HCT116 (cell line): Measurements from ENCODE around the gene SDK2.

Experiments
- CEBPB ChIP-seq: IDR thresholded peaks from 2 replicates; pipeline ENCODE4 v1.6.1; 2012; ENCODE audit warnings: low read depth
- EGR1 ChIP-seq: IDR thresholded peaks from 2 replicates; pipeline ENCODE4 v1.6.1; 2012; ENCODE audit warnings: low read depth
- EZH2 ChIP-seq: fragments of 200-600 bp; sonication (generic); IDR thresholded peaks from 2 replicates; pipeline ENCODE4 v1.6.1; 2017; ENCODE audit warnings: antibody characterized with exemption, mixed run types
- POLR2A ChIP-seq: IDR thresholded peaks from 2 replicates; pipeline ENCODE4 v1.7.0; 2011; ENCODE audit warnings: borderline replicate concordance; ENCODE audit not compliant: insufficient read depth, insufficient read length; ENCODE audit errors: extremely low read depth
- POLR2AphosphoS5 ChIP-seq: IDR thresholded peaks from 2 replicates; pipeline ENCODE4 v1.6.1; 2011; ENCODE audit warnings: mild to moderate bottlenecking, low read depth, low read length, moderate library complexity
- RAD21 ChIP-seq: IDR thresholded peaks from 2 replicates; pipeline ENCODE4 v1.6.1; 2012; ENCODE audit warnings: low read depth, mild to moderate bottlenecking
- SIN3A ChIP-seq: IDR thresholded peaks from 2 replicates; pipeline ENCODE4 v1.6.1; 2012; ENCODE audit warnings: low read depth
- SP1 ChIP-seq: IDR thresholded peaks from 2 replicates; pipeline ENCODE4 v1.6.1; 2012; ENCODE audit warnings: low read depth
- YY1 ChIP-seq: IDR thresholded peaks from 2 replicates; pipeline ENCODE4 v1.6.1; 2011; ENCODE audit warnings: low read length, low read depth, moderate library complexity, mild to moderate bottlenecking; ENCODE audit not compliant: insufficient replicate concordance; ENCODE audit errors: extremely low read depth
- TF ChIP-seq, protein P1 (sequence below), 3 experiments: fragments of 200-600 bp in 1 of 3; sonication (generic) in 1 of 3; IDR thresholded peaks in 2 of 3; conservative IDR thresholded peaks in 1 of 3; 2 replicates each; pipeline ENCODE4 v1.5.1; 2012 to 2017; ENCODE audit warnings: low read depth in 2 of 3, low read length in 2 of 3, antibody characterized with exemption in 1 of 3, borderline replicate concordance in 1 of 3, control low read depth in 1 of 3, mild to moderate bottlenecking in 1 of 3, mixed read lengths in 1 of 3, mixed run types in 1 of 3, moderate library complexity in 1 of 3; ENCODE audit not compliant: insufficient read depth in 1 of 3
- TF ChIP-seq, protein P2 (sequence below): IDR thresholded peaks from 2 replicates; pipeline ENCODE4 v1.6.1; 2012
- TF ChIP-seq, protein P3 (sequence below): IDR thresholded peaks from 2 replicates; pipeline ENCODE4 v1.6.1; 2012

DNA sequence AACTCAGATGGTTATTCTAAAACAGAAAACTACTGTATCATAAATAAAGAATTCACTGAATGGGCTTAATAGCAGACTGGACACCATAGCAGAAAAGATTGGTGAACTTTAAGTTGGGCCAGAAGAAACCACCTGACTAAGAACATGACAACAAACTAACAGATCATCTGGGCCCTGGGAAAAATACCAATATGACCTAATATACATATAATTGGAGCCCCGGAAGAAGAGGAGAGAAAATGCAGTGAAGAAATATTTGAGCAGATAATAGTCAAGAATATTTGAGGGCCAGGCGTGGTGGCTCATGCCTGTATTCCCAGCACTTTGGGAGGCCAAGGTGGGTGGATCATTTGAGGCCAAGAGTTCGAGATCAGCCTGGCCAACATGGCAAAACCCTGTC, 25.5 kb upstream of the SDK2 start:
- TF ChIP-seq EZH2 (no peak), POLR2A (no peak), POLR2AphosphoS5 (no peak), EGR1 (no peak), YY1 (no peak), SP1 (no peak), SIN3A (no peak), CEBPB (no peak), RAD21 (no peak)
- TF ChIP-seq, protein P1, sequence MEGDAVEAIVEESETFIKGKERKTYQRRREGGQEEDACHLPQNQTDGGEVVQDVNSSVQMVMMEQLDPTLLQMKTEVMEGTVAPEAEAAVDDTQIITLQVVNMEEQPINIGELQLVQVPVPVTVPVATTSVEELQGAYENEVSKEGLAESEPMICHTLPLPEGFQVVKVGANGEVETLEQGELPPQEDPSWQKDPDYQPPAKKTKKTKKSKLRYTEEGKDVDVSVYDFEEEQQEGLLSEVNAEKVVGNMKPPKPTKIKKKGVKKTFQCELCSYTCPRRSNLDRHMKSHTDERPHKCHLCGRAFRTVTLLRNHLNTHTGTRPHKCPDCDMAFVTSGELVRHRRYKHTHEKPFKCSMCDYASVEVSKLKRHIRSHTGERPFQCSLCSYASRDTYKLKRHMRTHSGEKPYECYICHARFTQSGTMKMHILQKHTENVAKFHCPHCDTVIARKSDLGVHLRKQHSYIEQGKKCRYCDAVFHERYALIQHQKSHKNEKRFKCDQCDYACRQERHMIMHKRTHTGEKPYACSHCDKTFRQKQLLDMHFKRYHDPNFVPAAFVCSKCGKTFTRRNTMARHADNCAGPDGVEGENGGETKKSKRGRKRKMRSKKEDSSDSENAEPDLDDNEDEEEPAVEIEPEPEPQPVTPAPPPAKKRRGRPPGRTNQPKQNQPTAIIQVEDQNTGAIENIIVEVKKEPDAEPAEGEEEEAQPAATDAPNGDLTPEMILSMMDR (IDR thresholded peaks at IDR 0.05 in 2 of 3, conservative IDR thresholded peaks at IDR 0.05 in 1 of 3; ENCODE audit: borderline replicate concordance in 1 of 3, insufficient read depth in 1 of 3, low read depth in 2 of 3, low read length in 2 of 3), result no peak
- TF ChIP-seq, protein P2, sequence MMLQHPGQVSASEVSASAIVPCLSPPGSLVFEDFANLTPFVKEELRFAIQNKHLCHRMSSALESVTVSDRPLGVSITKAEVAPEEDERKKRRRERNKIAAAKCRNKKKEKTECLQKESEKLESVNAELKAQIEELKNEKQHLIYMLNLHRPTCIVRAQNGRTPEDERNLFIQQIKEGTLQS, result no peak
- TF ChIP-seq, protein P3, sequence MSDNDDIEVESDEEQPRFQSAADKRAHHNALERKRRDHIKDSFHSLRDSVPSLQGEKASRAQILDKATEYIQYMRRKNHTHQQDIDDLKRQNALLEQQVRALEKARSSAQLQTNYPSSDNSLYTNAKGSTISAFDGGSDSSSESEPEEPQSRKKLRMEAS, result no peak
